ENCODE data around the gene STX12.
A peak's percentile ranks its signal among the peaks of the same experiment; 100 is the strongest.
"Not testable (repeated sequence)": the region's sequence is repeated elsewhere in the genome, so short reads cannot be mapped to it uniquely, and the experiment has no call there.

The STX12 gene

DNA sequence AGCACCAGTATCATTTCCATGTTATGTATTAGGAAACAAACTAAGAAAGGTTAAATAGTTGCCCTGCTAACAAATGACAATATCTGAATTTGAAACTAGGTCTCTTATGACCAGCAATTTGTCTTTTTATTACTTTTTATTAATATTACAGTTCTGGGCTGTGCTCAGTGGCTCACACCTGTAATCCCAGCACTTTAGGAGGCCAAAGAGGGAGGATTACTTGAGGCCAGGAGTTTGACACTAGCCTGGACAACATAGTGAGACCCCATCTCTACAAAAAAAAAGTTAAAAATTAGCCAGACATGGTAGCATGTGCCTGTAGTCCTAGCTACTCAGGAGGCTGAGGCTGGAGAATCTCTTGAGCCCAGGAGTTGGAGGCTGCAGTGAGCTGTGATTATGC lies 3.3 kb downstream of the STX12 start:
- DNase-seq = not testable (repeated sequence)

- no peak for DNase-seq
These were observed 5.0 kb downstream of the STX12 start for GRCh38 chr1:27778056-27778455.

DNA sequence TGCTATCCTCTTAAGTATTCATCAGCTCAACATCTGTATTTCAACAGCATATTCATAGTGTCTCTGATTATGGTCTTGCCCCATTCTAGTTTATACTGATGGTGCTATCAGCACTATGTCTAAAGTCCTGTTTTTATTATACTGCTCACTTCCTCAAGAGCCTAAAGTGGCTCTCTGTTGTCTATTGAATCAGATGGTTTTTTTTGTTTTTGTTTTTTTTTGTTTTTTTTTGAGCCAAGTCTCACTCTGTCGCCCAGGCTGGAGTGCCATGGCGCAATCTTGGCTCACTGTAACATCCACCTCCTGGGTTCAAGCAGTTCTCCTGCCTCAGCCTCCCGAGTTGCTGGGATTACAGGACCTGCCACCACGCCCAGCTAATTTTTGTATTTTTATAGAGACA lies 6.1 kb downstream of the STX12 start:
- no peak for DNase-seq

DNA sequence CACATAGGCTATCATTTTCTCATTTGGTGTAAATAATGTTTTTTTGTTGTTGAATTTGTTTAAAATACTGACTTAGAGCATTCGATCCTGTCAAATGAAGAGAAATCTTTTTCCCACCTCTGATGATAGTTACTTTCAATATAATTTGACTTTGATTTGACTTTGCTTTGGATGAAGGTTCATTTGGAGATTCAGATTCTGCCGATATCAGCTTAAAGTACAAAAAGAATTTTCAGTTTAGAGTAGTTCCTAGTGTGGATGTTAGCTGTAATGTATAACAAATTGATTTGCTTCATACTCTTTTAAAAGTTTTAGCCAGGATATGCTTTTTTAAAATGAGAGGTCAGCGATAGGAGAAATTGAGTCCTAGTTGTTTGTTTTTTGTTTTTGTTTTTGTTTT lies 9.9 kb downstream of the STX12 start:
- no peak for DNase-seq

DNA sequence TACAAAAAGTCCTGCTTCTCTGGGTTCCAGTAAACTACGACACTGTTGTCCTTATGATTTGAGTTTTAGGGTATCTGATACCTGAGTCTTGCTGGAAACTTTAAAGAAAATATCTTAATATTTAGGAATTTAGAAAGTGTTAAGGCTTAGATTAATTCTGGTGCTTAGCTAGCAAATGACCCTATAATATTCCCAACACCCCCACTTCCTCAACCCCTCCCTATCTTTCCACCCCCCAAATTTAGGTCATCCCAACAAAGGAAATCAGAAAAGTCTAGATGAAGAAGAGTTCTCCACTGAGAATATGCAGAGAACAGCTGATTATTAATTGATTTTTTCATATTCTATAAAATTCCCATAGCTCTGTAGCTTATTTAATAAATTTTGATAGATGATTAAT lies 11.7 kb downstream of the STX12 start:
- no peak for DNase-seq

DNA sequence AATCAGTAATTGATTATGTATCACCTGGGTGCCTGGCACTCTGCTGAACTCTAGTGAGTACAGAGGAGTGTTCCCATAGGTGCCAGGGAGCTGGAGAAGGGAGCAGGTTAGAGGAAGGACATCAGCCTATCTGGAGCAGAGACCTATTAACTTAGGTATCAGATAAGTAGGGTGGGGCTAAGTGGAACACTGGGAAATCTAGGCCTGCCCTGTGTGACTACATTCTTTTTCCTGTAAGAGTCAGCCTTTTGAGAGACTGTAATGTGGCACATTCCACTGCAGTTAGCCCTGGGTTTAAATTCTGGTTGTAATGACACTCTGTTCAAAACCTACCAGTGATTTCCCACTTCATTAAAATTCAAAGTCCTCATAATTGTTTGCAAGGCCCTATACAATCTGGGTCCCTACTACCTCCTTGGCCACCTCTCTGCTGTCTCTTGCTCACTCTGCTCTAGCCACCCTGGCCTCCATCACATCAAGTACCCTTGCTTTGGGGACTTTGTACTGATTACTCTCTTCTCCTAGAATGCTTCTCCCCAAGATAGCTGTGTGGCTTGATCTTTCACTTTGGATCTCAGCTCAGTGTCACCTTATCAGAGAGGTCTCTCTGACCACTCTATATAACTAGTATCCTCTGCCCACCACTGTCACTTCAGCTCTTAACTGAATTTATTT lies 12.9 kb downstream of the STX12 start:
- no peak for DNase-seq

GRCh38 chr1:27787895-27788294 lies 14.9 kb downstream of the STX12 start:
- no peak for DNase-seq

DNA sequence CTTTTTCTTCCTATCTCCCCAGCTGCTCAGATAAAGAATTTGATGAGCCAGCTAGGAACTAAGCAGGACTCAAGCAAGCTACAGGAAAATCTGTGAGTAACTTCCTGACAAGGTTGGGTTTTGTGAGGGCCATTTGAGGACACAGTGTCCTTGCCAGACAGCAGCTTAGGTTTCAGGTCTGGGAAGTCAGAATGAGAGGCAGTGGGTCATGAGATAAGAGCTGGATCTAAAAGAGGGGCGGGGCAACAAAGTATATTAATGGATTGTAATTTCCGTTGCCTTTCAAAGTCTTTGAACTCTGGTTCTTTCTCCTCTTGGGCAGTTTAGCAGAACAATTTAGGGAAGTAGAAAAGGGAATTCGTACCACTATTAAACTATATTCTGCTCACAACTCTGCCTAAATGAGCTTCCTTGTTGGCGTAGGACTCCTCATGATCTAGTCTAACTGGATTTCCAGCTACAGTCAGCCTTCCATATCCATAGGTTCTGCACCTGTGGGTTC lies 16.6 kb downstream of the STX12 start:
- DNase-seq = no peak

- not testable (repeated sequence) for DNase-seq
These were observed 17.3 kb downstream of the STX12 start for GRCh38 chr1:27790270-27790669.

DNA sequence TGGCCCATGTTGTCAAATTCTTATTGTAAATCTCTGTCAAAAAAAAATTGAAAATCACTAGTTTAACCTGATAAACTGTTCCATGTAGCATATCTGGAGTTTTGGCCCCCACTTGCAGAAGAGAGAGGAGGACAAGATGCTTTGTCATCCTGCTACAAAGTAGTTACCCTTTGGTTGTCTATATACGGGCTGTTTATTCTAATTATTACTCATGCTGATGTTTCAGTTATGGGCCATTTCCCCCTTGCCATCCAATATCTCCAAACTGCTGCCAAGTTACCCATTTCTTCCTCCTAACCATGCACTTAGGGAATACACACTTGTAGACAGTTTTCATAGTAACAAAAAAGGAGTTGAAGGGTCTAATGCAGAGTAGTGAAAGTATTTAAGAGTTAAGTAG lies 22.6 kb downstream of the STX12 start:
- DNase-seq = no peak

DNA sequence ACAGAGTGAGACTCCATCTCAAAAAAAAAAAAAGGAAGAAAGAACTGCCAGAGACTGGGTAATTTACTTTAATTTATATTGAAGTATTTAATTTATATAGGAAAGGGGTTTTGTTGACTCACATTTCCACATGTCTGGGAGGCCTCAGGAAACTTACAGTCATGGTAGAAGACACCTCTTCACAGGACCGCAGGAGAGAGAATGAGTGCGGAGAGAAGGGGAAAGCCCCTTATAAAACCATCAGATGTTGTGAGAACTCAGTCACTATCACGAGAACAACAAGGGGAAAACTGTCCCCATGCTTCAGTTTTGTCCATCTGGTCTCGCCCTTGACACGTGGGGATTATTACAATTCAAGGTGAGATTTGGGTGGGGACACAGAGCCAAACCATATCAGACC lies 31.8 kb downstream of the STX12 start:
- DNase-seq = no peak

GRCh38 chr1:27806758-27807157 lies 33.7 kb downstream of the STX12 start:
- no peak for DNase-seq

GRCh38 chr1:27807385-27807784 lies 34.4 kb downstream of the STX12 start:
- no peak for DNase-seq

DNA sequence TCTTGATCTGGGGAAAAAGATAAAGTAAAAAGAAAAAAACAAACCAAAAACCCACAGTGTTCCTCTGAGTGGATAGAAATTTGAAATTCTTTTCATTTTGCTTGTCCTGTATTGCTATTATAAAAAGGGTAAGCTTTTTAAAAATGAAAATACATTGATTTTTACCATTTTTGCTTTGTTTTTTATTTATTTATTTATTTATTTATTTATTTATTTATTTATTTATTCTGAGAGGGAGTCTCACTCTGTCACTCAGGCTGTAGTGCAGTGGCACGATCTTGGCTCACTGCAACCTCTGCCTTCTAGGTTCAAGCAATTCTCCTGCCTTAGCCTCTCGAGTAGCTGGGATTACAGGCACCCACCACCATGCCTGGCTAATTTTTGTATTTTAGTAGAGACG lies 35.1 kb downstream of the STX12 start:
- DNase-seq = not testable (repeated sequence)

- DNase-seq = no peak
These were observed 36.9 kb downstream of the STX12 start for GRCh38 chr1:27809883-27810282.

GRCh38 chr1:27811741-27812500 lies 38.9 kb downstream of the STX12 start:
- no peak for DNase-seq

DNA sequence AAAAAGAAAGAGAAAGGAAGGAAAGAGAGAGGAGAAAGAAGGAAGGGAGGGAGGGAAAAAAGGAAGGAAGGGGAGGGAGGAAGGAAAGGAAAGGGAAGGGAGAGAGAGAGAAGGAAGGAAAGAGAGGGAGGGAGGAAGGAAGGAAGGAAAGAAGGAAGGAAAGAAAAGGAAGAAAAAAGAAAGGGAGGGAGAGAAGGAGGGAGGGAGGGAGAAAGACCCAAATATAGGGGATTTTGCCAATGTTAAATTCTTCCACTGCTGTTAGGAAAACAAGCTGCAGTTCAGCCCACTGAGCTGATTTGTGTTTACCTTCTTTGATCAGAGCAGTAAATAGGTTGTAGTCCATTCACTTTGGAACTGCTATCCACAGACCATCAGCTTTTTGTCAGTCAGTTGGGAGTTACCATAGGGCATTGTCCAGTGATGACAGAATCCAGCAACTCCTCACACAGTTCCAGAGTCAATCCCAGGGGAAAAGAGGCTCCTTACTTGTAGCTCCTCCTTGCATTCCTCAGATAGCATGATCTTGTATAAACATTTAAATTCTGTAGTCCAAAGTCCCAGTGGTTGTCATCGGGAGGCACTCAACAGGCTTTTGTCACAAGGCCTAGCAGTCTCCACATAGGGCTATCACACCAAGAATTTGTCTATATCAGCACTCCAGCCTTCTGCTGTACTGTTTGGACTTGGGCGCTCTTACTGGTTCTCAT lies 44.1 kb downstream of the STX12 start:
- DNase-seq = no peak

DNA sequence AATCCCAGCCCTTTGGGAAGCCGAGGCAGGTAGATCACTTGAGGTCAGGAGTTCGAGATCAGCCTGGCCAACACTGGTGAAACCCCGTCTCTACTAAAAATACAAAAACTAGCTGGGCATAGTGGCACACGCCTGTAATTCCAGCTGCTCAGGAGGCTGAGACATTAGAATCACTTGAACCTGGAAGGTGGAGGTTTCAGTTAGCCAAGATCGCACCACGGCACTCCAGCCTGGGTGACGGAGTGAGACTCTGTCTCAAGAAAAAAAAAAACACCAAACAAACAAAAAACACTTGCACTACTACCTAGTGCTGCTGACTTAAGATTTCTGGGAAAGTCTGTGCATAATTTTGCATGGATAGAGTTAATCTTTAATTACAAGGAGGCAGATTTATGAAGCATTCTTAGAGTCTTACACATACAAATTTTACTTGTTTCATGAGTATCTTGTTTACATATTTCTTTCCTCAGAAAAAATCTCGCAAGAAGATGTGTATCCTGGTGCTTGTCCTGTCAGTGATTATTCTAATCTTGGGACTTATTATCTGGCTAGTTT lies 48.8 kb downstream of the STX12 start:
- DNase-seq = no peak

GRCh38 chr1:27823784-27824183 lies 50.8 kb downstream of the STX12 start:
- DNase-seq = no peak

DNA sequence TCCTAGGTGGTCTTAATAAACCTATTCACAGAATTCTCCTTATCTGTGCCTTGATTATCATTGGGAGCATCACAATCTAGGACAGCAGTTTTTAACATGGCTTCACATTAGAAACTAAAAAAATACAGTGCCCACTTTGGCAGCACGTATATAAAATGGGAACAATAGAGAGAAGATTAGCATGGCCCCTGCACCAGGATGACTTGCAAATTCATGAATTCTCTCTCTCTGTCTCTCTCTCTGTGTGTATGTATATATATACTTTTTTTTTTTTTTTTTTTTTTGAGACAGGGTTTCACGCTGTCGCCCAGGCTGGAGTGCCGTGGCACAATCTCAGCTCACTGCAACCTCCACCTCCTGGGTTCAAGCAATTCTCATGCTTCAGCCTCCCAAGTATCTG lies 51.4 kb downstream of the STX12 start:
- DNase-seq = no peak

DNA sequence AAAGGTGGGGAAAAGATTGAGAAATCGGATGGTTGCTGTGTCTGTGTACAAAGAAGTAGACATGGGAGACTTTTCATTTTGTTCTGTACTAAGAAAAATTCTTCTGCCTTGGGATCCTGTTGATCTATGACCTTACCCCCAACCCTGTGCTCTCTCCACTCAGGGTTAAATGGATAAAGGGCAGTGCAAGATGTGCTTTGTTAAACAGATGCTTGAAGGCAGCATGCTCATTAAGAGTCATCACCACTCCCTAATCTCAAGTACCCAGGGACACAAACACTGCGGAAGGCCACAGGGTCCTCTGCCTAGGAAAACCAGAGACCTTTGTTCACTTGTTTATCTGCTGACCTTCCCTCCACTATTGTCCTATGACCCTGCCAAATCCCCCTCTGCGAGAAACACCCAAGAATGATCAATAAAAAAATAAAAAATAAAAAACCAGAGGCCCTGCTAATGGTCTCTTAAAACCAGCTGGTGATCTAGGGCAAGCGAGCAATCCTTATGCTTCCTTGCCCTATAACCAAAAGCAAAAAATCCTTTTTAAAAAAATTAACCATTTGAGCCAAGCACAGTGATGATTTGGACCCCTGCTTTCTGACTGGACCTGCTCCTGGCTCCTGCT lies 56.4 kb downstream of the STX12 start:
- DNase-seq = not testable (repeated sequence)

DNA sequence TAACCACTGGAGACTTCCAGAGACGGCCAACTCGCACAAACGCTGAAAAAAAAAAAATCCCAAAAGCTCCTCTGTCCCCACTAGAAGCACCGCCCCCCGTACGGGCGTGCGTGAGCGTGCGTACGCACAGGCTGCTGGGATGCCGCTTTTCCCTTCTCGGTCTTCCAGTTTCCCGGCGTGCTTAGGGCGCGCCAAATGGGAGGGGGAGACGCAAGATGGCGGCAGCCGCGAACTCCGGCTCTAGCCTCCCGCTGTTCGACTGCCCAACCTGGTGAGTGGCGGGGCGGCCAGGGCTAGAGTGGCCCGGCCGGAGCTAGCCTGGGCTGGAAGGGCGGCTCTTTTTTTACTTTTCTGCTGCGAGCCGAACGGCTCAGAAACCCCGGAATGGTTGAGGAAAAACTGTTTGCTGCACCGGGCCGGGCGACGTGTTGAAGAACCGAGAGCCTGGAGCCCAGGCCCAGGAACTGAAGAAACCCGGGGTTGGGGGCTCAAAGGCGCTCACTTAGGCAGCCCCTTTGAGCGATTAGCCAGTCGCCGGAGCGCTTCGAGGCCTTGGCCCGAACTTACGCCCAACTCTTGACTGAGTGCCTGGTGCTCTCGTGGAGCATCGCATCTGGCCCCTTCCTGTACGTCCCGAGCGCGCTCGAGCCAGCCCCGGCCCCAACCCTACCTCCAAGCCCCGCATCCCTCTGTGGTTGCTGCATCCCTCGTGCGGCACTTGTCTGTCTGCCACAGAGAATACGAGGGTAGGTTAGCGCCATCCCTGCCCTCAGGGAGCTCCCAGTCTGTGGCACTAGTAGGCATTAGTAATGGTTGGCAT lies 57.8 kb downstream of the STX12 start, which contains the start of gene PPP1R8:
PPP1R8 (plus strand) TSS at position 162 of the 820 bp plus-strand sequence; CDS start at position 216, 54 bp downstream.
- peak; percentile 94 for DNase-seq

Data from NCI-H510A treated with DMSO at 0.1 percent for 48 hours (cell line).